Stomach smooth muscle (tissue), 2 donors: ENCODE data around the gene FHIT.
"Not testable (repeated sequence)": the region's sequence is repeated elsewhere in the genome, so short reads cannot be mapped to it uniquely, and the experiment has no call there.

Experiments
- H3K27ac ChIP-seq: one replicate; pipeline ENCODE4 v1.7.0; 2013; ENCODE audit warnings: mild to moderate bottlenecking, low read length, inconsistent platforms
- H3K27me3 ChIP-seq, 2 donors: one replicate each; pipeline ENCODE4 v1.7.0; 2013; ENCODE audit warnings: low read length in 2 of 2; ENCODE audit not compliant: insufficient read depth in 2 of 2, control insufficient read depth in 1 of 2
- H3K36me3 ChIP-seq, 2 donors: one replicate each; pipeline ENCODE4 v1.7.0; 2013; ENCODE audit warnings: low read length in 2 of 2; ENCODE audit not compliant: control insufficient read depth in 2 of 2, insufficient read depth in 2 of 2
- H3K4me1 ChIP-seq: one replicate; pipeline ENCODE4 v1.7.0; 2013; ENCODE audit warnings: low read length; ENCODE audit not compliant: control insufficient read depth, insufficient read depth
- H3K4me3 ChIP-seq, 2 donors: one replicate each; pipeline ENCODE4 v1.7.0; 2013; ENCODE audit warnings: low read length in 2 of 2
- H3K9ac ChIP-seq, 2 donors: one replicate each; pipeline ENCODE4 v1.7.0; 2013; ENCODE audit warnings: low read length in 2 of 2, mild to moderate bottlenecking in 1 of 2
- H3K9me3 ChIP-seq, 2 donors: one replicate each; pipeline ENCODE4 v1.7.0; 2013; ENCODE audit warnings: low read length in 2 of 2; ENCODE audit not compliant: control insufficient read depth in 2 of 2
- donor health status: healthy.
- donor health status: Pancreatic carcinoma.

Gene FHIT

DNA sequence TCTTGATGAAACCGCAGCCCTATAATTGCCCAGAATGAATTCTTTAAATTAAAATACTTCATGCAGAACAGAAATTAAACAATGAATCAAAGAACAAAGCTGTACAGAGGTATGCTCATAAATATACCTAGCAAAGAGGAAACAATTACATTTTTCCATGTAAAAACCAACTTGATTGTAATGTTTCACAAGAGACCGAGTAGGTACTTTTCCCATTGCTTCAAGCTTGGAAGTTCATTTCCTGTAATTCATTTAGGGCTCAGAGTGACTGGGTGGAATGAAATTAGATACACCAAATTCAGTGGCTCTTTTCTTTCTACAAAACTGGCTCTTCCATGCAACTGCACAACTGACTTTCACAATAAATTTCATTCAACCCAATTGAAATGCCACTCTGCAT is 51.4 kb downstream of the FHIT start:
- H3K27me3 ChIP-seq: no peaks in the 10 kb centered on the region
- H3K4me1 ChIP-seq: no peaks in the 10 kb centered on the region

DNA sequence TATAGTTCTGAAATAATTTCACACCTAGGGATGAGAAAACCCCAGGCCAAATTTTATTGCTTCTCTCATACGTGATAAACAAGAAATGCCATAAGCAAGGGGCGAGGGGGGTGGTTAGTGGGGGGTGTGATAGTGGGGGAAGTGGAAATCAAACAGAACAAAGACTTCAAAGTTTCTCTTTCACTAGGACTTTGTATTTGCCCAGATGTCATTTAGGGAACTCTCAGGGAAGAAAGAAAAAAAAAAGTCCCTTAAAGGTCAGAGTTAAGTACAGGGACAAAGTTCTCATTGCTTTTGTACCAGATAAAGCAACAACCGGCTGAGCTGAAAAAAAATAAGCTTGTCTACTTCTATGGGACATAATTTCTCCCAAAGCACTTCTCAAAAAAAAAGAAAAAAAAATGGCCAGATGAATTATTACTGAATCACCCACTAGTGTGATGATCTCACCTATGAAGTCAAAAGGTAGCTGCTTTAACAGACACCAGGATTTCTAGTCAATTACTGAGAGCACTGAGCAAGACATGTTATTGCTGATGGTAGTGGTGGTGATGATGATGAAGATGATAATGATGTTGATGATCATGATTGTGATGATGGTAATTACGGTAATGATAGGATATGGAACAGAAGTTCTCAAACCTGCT is 56.2 kb downstream of the FHIT start:
- no peak overlapping the region for H3K9ac ChIP-seq
- H3K36me3 ChIP-seq: no peaks in the 10 kb centered on the region
- no peaks in the 10 kb centered on the region for H3K27me3 ChIP-seq
- no peaks in the 10 kb centered on the region for H3K4me1 ChIP-seq
- no peaks in the 10 kb centered on the region for H3K9me3 ChIP-seq
- no peak overlapping the region for H3K4me3 ChIP-seq
- H3K27ac ChIP-seq: no peak overlapping the region

More for the DNA sequence above, 51.4 kb downstream of the FHIT start:
- no peak overlapping the region for H3K4me3 ChIP-seq
- H3K27ac ChIP-seq: no peak overlapping the region
- no peaks in the 10 kb centered on the region for H3K36me3 ChIP-seq
- no peaks in the 10 kb centered on the region for H3K9me3 ChIP-seq
- no peak overlapping the region for H3K9ac ChIP-seq

DNA sequence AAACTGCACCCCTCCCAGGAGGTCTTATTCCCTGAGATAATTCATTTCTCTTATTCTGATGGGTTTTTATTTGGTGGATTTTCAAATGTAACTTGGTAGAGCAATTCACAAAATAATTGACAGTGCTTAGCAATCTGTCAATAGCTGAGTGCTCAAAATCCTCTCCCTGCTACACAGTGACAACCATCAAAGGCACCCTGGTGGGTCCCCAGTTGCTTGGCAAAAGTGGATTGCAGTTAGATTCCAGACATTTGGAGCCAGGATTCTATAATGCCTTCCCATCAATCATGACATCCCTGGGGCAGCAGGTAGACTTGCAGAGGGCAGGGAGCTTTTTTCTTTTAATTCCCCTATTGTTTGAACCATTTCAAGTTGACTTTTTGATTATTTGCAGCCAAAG is 59.0 kb downstream of the FHIT start:
- Histone ChIP-seq H3K36me3 (no peaks in the 10 kb centered on the region), H3K9ac (no peak overlapping the region)

DNA sequence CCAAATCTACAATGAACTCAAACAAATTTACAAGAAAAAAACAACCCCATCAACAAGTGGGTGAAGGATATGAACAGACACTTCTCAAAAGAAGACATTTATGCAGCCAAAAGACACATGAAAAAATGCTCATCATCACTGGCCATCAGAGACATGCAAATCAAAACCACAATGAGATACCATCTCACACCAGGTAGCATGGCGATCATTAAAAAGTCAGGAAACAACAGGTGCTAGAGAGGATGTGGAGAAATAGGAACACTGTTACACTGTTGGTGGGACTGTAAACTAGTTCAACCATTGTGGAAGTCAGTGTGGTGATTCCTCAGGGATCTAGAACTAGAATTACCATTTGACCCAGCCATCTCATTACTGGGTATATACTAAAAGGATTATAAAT is 61.0 kb downstream of the FHIT start:
- not testable (repeated sequence) for H3K4me3 ChIP-seq, H3K27me3 ChIP-seq, H3K4me1 ChIP-seq, H3K36me3 ChIP-seq, H3K9me3 ChIP-seq, H3K27ac ChIP-seq, H3K9ac ChIP-seq

More for the DNA sequence above, 59.0 kb downstream of the FHIT start:
- H3K27ac ChIP-seq: no peak overlapping the region
- H3K9me3 ChIP-seq: no peaks in the 10 kb centered on the region
- no peaks in the 10 kb centered on the region for H3K4me1 ChIP-seq
- H3K4me3 ChIP-seq: no peak overlapping the region
- H3K27me3 ChIP-seq: no peaks in the 10 kb centered on the region

DNA sequence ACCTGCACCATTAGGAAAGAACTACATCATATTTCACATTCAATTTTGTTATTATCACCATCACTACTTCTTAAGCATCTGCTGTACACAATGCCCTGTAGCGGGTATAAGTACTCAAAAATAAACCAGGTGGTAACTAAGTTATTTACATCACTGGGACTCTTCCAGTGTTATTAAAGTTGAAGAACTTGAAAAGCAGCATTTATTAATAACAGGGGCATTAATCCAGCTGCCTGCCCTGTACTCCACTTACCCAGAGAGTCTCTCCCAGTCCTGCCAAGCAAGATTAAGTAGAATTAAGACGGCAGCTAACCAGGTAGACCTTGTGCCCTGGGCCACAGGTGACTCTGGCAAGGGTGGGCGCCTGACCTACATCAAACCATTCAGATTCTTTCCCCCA is 65.2 kb downstream of the FHIT start:
- Histone ChIP-seq H3K27ac (no peak overlapping the region), H3K9ac (no peak overlapping the region), H3K9me3 (no peaks in the 10 kb centered on the region), H3K4me3 (no peak overlapping the region), H3K27me3 (no peaks in the 10 kb centered on the region), H3K36me3 (no peaks in the 10 kb centered on the region), H3K4me1 (no peaks in the 10 kb centered on the region)

DNA sequence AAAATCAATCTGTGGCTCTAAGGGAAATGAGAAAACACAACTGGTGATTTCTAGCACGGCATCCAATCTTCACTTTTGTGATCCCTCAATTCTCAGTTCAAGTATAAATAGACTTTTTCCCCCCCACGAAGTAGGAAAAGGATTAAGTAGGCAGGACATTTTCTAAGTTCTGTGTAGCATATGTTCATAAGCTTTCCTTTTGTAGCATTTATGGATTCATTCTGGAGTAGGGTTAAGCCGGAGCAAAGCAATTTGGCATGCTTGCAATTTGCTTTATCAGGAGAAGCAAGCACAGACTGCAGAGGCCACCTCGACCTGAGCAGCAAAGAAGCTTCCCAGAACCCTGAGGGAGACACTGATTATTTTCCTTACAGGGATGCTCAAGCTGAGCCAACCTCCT is 66.3 kb downstream of the FHIT start:
- H3K4me3 ChIP-seq: no peak overlapping the region
- no peaks in the 10 kb centered on the region for H3K36me3 ChIP-seq
- H3K27ac ChIP-seq: no peak overlapping the region
- no peaks in the 10 kb centered on the region for H3K4me1 ChIP-seq
- H3K9ac ChIP-seq: no peak overlapping the region
- H3K9me3 ChIP-seq: no peaks in the 10 kb centered on the region
- no peaks in the 10 kb centered on the region for H3K27me3 ChIP-seq

DNA sequence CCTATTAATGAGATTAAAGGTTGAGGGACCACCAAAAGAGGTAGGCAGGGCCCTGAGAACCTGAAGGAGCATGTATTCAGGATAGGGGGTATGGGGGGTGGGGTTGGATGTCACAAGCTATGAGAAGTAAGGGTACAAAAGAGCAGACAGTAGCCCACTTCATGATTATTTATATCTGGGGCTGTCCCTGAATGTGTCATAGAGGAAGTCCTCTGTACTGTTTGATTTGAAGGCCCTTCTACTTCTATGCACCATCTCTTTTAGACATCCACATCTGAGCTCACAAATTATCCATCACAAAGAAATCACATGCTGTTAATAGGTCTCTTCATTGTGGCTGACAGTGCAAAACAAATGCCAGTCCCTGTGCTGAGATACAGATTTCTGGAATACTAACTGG is 68.6 kb downstream of the FHIT start:
- no peaks in the 10 kb centered on the region for H3K4me1 ChIP-seq
- H3K36me3 ChIP-seq: no peaks in the 10 kb centered on the region
- no peaks in the 10 kb centered on the region for H3K27me3 ChIP-seq
- no peak overlapping the region for H3K4me3 ChIP-seq
- no peak overlapping the region for H3K9ac ChIP-seq
- no peaks in the 10 kb centered on the region for H3K9me3 ChIP-seq
- H3K27ac ChIP-seq: no peak overlapping the region

DNA sequence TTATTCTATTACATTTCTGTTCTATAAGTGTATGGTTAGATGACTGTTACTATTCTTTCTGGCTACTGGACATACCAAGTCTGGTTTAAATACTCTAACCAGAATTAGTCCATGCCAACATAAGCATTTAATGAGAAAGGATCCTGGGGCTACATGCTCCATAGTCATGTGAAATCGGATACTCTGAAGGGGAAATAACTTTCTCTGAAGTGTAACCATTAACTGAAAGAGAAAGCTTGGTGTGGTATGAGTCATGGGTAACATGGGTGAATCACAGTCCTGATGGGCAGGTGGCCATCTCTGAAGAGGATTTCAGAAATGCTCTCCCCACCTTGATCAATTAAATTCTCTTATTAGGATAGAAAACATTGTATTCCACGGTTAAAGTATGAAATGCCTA is 69.4 kb downstream of the FHIT start:
- H3K4me3 ChIP-seq: no peak overlapping the region
- no peaks in the 10 kb centered on the region for H3K27me3 ChIP-seq
- H3K4me1 ChIP-seq: no peaks in the 10 kb centered on the region
- H3K9ac ChIP-seq: no peak overlapping the region
- no peak overlapping the region for H3K27ac ChIP-seq
- no peaks in the 10 kb centered on the region for H3K9me3 ChIP-seq
- H3K36me3 ChIP-seq: no peaks in the 10 kb centered on the region

DNA sequence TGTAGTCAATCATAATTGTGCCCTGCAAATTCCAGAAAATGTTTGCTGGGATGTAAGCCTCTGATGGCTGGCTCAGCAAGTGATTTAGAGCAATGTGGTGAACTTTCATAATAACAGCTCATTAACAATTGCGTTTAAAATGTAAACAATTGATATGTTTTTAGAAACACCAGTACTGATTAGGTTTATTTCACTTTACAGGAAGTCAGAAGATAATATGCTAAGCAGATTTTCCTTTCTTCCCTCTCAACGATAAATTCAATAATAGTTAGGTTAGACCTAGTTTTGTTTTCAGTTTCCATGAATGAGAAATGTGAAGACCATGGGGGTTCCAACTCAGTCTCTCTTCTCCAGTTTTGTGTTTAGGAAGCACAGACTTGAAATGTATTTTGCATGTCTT is 71.0 kb downstream of the FHIT start:
- H3K4me3 ChIP-seq: no peak overlapping the region
- H3K9ac ChIP-seq: no peak overlapping the region
- H3K27me3 ChIP-seq: no peaks in the 10 kb centered on the region
- no peaks in the 10 kb centered on the region for H3K36me3 ChIP-seq
- H3K27ac ChIP-seq: no peak overlapping the region
- no peaks in the 10 kb centered on the region for H3K4me1 ChIP-seq
- H3K9me3 ChIP-seq: no peaks in the 10 kb centered on the region

DNA sequence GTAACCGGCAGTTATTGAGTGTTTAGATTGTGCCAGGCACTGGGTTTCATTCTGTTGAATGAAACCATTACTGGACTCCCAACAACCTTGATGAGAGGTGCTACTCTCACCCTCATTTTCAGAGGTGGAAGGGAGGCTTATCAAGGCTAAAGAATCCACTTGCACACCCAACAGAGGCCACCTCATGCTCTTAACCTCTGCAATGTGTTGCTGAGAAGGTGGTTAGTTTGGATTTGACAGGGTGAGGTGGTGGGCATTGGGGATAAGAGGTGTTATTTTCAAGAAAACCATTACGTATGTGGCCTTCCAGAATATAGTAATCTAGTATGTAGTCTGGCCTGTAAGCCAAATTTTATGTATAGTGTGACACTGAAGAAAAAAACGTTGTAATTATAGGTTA is 73.1 kb downstream of the FHIT start:
- Histone ChIP-seq H3K36me3 (no peaks in the 10 kb centered on the region), H3K9ac (no peak overlapping the region), H3K9me3 (no peaks in the 10 kb centered on the region), H3K27ac (no peak overlapping the region), H3K4me1 (no peaks in the 10 kb centered on the region), H3K4me3 (no peak overlapping the region), H3K27me3 (no peaks in the 10 kb centered on the region)

DNA sequence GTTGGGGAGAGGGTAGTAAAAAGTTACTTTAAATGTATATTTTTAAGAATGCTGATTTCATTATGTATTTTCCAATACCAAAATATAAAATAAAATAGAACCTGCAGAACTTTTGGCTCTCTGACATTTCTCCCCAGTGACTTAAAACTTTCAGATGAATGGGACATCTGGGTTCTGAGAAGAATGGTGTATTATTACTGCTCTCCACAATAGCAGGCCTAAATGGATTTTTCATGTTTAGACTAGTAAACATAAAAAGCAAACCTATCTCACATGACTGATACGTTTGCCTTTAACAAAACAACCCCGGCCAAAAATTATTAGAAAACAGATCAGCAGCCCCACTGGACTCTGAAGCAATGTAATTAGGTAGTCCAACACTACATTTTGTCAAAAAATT is 73.8 kb downstream of the FHIT start:
- no peaks in the 10 kb centered on the region for H3K4me1 ChIP-seq
- H3K9me3 ChIP-seq: no peaks in the 10 kb centered on the region
- H3K36me3 ChIP-seq: no peaks in the 10 kb centered on the region

More for the DNA sequence above, 73.8 kb downstream of the FHIT start:
- H3K4me3 ChIP-seq: no peak overlapping the region
- no peaks in the 10 kb centered on the region for H3K27me3 ChIP-seq
- no peak overlapping the region for H3K9ac ChIP-seq
- no peak overlapping the region for H3K27ac ChIP-seq
